OCI-LY7 (cell line): ENCODE measurements around the gene SP100. TPM values are rescaled to one million over a fixed set of nuclear protein-coding genes. Genes with fewer than 3 reads are reported as not detected.

Experiments used
- BruUV-seq: library from RNA; stranded (reverse); fragments of 400-500 nt; replicated peaks from 2 replicates; lab custom pipeline; 2021; lab: Mats Ljungman, UMichigan
- CTCF ChIA-PET: fragments of 300-600 bp; sonication (Branson Sonifier 250); formaldehyde crosslinking; loops from one replicate; lab custom pipeline; 2022; ENCODE audit warnings: antibody characterized with exemption; ENCODE audit not compliant: unreplicated experiment; lab: Charles Lee
- POLR2A ChIA-PET: fragments of 300-600 bp; sonication (Branson Sonifier 250); formaldehyde crosslinking; loops from one replicate; lab custom pipeline; 2022; ENCODE audit warnings: antibody characterized with exemption; lab: Charles Lee
- DNase-seq: peaks from one replicate; pipeline ENCODE4 v3.0.0-alpha.2; 2015; ENCODE audit warnings: low spot score
- H2AFZ ChIP-seq: fragments of 200-600 bp; sonication (generic), shearing (Covaris generic); 2 replicates; pipeline ENCODE4 v1.6.1; 2014; ENCODE audit warnings: mild to moderate bottlenecking, antibody characterized with exemption, low read length, moderate library complexity
- H3K27ac ChIP-seq: fragments of 200-600 bp; sonication (generic); 2 replicates; pipeline ENCODE4 v1.5.1; 2014; ENCODE audit warnings: mixed run types, low read depth, mild to moderate bottlenecking, moderate library complexity, low read length, inconsistent platforms; ENCODE audit not compliant: poor library complexity, severe bottlenecking
- H3K36me3 ChIP-seq: fragments of 200-600 bp; sonication (generic); 2 replicates; pipeline ENCODE4 v1.6.1; 2014; ENCODE audit warnings: mild to moderate bottlenecking, antibody characterized with exemption, low read length, moderate library complexity, mixed read lengths; ENCODE audit not compliant: insufficient read depth
- H3K4me1 ChIP-seq: fragments of 200-600 bp; sonication (generic); 2 replicates; pipeline ENCODE4 v1.5.1; 2014; ENCODE audit warnings: mild to moderate bottlenecking, low read length; ENCODE audit not compliant: insufficient read depth, poor library complexity, severe bottlenecking
- H3K4me2 ChIP-seq: fragments of 200-600 bp; sonication (generic); 2 replicates; pipeline ENCODE4 v1.6.1; 2014; ENCODE audit warnings: mild to moderate bottlenecking, low read length
- H3K4me3 ChIP-seq: fragments of 200-600 bp; sonication (generic); 2 replicates; pipeline ENCODE4 v1.5.1; 2014; ENCODE audit warnings: mild to moderate bottlenecking, low read depth, low read length; ENCODE audit not compliant: poor library complexity, severe bottlenecking
- H3K79me2 ChIP-seq: fragments of 200-600 bp; sonication (generic); 2 replicates; pipeline ENCODE4 v1.6.1; 2016; ENCODE audit warnings: low read depth, mild to moderate bottlenecking, low read length, moderate library complexity, mixed read lengths; ENCODE audit not compliant: insufficient read depth
- H3K9me2 ChIP-seq: fragments of 200-600 bp; sonication (generic); 2 replicates; pipeline ENCODE4 v1.6.1; 2016; ENCODE audit warnings: mild to moderate bottlenecking, low read length, mixed read lengths; ENCODE audit not compliant: insufficient read depth
- H3K9me3 ChIP-seq: fragments of 200-600 bp; sonication (generic); 2 replicates; pipeline ENCODE4 v1.6.1; 2014; ENCODE audit warnings: mild to moderate bottlenecking, mixed run types, low read length, mixed read lengths
- H4K20me1 ChIP-seq: fragments of 200-600 bp; sonication (generic); 2 replicates; pipeline ENCODE4 v1.6.1; 2014; ENCODE audit warnings: mild to moderate bottlenecking, antibody characterized with exemption, low read length, moderate library complexity, mixed read lengths; ENCODE audit not compliant: insufficient read depth
- EZH2phosphoT487 ChIP-seq: fragments of 200-600 bp; sonication (generic); IDR thresholded peaks from 2 replicates; pipeline ENCODE4 v1.6.1; 2018; ENCODE audit warnings: low read depth, borderline replicate concordance, mild to moderate bottlenecking, mixed run types, antibody characterized with exemption, low read length, moderate library complexity, mixed read lengths
- intact Hi-C: fragments of 100-400 bp; cut with micrococcal nuclease; formaldehyde crosslinking; loops from one replicate; pipeline ENCODE4 v1.10.0; 2022; ENCODE audit not compliant: unreplicated experiment
- total RNA-seq, 2 experiments: library from RNA; depleted of rRNA in 1 of 2; stranded (reverse); fragments of >200 nt in 1 of 2; shearing (Covaris generic) in 1 of 2; gene quantifications; 2 replicates each; pipeline ENCODE4 v1.2.3, GENCODE V29; 2014 to 2022
- TF ChIP-seq, protein P1 (sequence below): fragments of 200-600 bp; sonication (generic); conservative IDR thresholded peaks from 2 replicates; pipeline ENCODE4 v1.5.1; 2014; ENCODE audit warnings: mild to moderate bottlenecking, antibody characterized with exemption, low read length, moderate library complexity, mixed read lengths

SP100 gene
- total RNA-seq, 2 experiments from 2014 or later: 44.6 to 54.5 TPM

DNA sequence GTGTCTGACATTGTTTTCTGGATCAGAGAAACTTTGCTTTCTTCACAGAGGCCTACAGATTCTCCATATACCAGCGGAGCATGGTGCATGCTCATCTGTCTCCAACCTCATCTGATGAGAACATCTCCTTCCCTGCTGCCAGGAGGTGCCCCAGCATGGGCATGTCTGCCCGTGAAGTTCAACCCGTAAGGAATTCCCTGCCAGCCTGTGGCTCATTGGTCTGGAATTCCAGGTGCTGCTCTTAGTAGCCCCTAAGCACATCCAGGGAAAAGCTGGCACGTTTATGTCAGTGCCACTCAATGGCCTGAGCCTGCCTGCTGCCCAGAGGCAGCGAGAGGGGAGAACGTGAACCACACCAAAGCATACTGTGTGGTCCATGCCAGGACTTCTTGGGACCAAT, 1.7 kb upstream of the SP100 start:
- ChIA-PET CTCF (no interaction called here), POLR2A (interaction anchor here (0.8 kb wide), 1 partner anchor 20 kb away, joined by 3 read pairs; no protein-coding TSS in a partner anchor)
- peaks cover 5% of the 10 kb centered on the region; the same call in 1 of the 2 replicates for H4K20me1 ChIP-seq
- no peaks in the 10 kb centered on the region for H3K9me3 ChIP-seq
- intact Hi-C loops: no loop called here
- peaks cover 41% of the 10 kb centered on the region for H3K4me1 ChIP-seq
- DNase-seq: no peak
- H3K27ac ChIP-seq: no peak overlapping the region
- BruUV-seq: no TSS peak
- no peaks in the 10 kb centered on the region for H3K36me3 ChIP-seq
- TF ChIP-seq, protein P1, sequence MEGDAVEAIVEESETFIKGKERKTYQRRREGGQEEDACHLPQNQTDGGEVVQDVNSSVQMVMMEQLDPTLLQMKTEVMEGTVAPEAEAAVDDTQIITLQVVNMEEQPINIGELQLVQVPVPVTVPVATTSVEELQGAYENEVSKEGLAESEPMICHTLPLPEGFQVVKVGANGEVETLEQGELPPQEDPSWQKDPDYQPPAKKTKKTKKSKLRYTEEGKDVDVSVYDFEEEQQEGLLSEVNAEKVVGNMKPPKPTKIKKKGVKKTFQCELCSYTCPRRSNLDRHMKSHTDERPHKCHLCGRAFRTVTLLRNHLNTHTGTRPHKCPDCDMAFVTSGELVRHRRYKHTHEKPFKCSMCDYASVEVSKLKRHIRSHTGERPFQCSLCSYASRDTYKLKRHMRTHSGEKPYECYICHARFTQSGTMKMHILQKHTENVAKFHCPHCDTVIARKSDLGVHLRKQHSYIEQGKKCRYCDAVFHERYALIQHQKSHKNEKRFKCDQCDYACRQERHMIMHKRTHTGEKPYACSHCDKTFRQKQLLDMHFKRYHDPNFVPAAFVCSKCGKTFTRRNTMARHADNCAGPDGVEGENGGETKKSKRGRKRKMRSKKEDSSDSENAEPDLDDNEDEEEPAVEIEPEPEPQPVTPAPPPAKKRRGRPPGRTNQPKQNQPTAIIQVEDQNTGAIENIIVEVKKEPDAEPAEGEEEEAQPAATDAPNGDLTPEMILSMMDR: no peak
- TF ChIP-seq EZH2phosphoT487: no peak
- H3K4me2 ChIP-seq: no peak overlapping the region
- peaks cover 32% of the 10 kb centered on the region for H3K79me2 ChIP-seq
- H2AFZ ChIP-seq: no peak overlapping the region
- H3K4me3 ChIP-seq: no peak overlapping the region
- no peaks in the 10 kb centered on the region for H3K9me2 ChIP-seq

DNA sequence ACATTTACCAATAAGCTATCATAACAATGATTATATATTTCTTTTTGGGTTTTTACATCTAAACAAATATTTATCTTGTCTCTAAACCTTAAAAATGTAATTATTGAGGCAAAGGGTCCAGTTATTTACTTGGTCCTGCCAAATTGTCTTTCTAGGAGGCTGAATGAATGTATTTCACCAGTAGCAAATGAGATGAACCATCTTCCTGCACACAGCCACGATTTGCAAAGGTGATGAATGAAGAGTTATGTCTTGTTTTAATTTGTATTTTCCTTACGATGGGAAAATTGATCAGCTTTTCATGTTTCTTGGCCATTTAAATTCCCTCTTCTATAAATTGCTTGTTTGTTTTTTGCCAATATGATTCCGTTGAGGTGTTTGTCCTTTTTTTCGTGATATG, 1.4 kb downstream of the SP100 start:
- POLR2A ChIA-PET: interaction anchor here (0.9 to 3.5 kb wide), 11 partner anchors 14 to 215 kb away, joined by 3 to 16 read pairs (median 5); partner anchors contain the start of genes SP110 and SP140L
- H3K9me2 ChIP-seq: no peaks in the 10 kb centered on the region
- H3K9me3 ChIP-seq: no peaks in the 10 kb centered on the region
- intact Hi-C loops: loop anchor here (2.0 to 5.0 kb wide), 5 partner anchors 23 to 215 kb away; partner anchors contain the start of genes SP140 and SP140L
- no TSS peak for BruUV-seq
- no peak for DNase-seq
- TF ChIP-seq, protein P1: no peak
- no peak for TF ChIP-seq EZH2phosphoT487
- H2AFZ ChIP-seq: no peak overlapping the region; the same call in 1 of the 2 replicates
- H3K36me3 ChIP-seq: peaks cover 10% of the 10 kb centered on the region
- CTCF ChIA-PET: interaction anchor here (2.0 kb wide), 1 partner anchor 8 kb away, joined by 5 read pairs; no protein-coding TSS in a partner anchor
- peak overlapping the region; percentile 83 for H3K4me2 ChIP-seq
- peaks cover 5% of the 10 kb centered on the region; the same call in 1 of the 2 replicates for H4K20me1 ChIP-seq
- peaks cover 50% of the 10 kb centered on the region for H3K79me2 ChIP-seq
- peak overlapping the region; percentile 91 for H3K27ac ChIP-seq
- peak overlapping the region; percentile 72 for H3K4me3 ChIP-seq
- peaks cover 34% of the 10 kb centered on the region for H3K4me1 ChIP-seq
